Hematopoietic multipotent progenitor cell (in vitro differentiated cells): ENCODE measurements around the gene YIPF2. TPM values are rescaled to one million over a fixed set of nuclear protein-coding genes. Genes with fewer than 3 reads are reported as not detected.
"Not testable (repeated sequence)": the region's sequence is repeated elsewhere in the genome, so short reads cannot be mapped to it uniquely, and the experiment has no call there.

ENCODE experiments used
- DNase-seq, 3 donors: peaks; one replicate each; pipeline ENCODE4 v3.0.0-alpha.2; 2011 to 2015; ENCODE audit warnings: low read depth in 2 of 3, low spot score in 2 of 3
- total RNA-seq: library from RNA; depleted of rRNA; stranded (reverse); fragments of >200 nt; gene quantifications from one replicate; pipeline ENCODE4 v1.2.3, GENCODE V29; 2012

The YIPF2 gene
- 111 TPM for total RNA-seq

DNA sequence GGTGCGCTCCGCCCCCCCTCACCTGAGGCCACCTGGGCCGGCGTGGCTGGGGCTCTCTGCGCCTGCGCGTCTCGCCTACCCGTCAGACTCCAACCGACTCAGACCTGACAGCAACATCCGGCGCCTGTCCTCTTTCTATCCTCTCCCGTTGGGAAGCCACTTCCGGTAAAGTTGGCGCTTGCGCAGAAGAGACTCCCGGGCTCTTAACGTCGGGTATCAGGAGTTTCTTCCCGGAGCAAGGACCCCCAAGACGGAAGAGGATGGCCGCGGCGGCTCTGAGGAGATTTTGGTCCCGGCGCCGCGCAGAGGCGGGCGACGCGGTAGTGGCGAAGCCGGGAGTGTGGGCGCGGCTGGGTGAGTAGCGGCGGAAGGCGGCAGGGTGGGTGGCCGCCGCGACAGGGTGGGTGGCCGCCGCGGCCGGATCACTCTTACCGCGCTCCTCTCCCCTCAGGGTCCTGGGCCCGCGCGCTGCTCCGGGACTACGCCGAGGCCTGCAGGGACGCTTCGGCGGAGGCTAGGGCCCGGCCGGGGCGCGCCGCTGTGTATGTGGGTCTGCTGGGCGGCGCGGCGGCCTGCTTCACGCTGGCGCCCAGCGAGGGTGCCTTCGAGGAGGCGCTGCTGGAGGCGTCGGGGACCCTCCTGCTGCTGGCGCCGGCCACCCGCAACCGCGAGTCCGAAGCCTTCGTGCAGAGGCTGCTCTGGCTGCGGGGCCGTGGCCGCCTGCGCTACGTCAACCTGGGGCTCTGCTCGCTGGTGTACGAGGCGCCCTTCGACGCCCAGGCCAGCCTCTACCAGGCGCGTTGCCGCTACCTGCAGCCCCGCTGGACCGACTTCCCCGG, at the start of gene YIPF2, which contains the start of gene TIMM29:
Gene YIPF2, minus strand, starts transcription at position 77 of the 839 bp plus-strand sequence. CDS start 229 bp downstream, outside the sequence.
Gene TIMM29, plus strand, starts transcription at position 249 of the 839 bp plus-strand sequence. Its CDS starts 12 bp downstream, at position 261.
- DNase-seq = peak; percentile 82 to 96 (median 94)

DNA sequence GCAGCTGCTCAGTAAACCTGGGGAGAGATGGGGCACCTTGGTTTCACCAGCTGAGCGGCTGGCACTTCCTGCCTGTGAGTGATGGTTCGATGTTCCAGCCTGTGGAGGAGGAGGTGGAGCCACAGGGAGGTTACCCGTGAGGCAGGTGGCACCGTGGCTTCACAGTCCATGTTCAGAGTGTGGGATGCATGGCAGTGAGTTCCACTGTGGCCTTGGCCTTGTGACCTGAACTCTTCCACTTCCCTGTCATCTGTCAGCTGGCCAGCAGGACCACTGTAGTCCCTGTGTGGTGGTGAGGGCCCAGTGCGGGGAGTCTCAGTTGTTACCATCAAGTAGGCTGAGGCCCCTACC, 49.3 kb upstream of the YIPF2 start:
- DNase-seq = no peak

DNA sequence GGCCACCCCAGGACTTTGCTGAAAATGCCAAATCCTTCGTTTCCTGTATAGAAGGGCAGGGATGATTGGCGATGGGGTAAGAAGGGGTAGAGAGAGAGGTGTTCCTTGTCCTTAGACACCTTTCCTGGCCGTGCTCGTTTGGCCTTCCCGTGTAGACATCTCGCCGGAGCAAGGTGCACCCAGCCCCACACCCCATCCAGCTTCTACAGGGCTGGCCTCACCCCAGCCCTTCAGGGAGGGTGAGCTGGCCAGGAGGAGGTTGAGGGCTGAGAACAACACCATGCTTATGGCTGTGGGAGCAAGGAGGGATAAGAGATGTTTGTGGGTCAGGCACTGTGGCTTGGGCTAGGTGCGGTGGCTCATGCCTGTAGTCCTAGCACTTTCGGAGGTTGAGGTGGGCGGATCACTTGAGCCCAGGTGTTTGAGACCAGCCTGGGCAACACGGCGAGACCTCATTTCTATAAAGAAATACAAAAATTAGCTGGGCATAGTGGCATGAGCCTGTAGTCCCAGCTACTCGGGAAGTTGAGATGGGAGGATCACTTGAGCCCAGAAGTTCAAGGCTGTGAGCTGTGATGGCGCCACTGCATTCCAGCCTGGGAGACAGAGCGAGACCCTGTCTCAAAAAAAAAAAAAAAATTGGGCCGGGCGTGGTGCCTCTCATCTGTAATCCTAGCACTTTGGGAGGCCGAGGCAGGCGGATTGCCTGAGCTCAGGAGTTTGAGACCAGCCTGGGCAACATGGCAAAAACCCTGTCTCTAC, 47.9 kb upstream of the YIPF2 start:
- no peak for DNase-seq

DNA sequence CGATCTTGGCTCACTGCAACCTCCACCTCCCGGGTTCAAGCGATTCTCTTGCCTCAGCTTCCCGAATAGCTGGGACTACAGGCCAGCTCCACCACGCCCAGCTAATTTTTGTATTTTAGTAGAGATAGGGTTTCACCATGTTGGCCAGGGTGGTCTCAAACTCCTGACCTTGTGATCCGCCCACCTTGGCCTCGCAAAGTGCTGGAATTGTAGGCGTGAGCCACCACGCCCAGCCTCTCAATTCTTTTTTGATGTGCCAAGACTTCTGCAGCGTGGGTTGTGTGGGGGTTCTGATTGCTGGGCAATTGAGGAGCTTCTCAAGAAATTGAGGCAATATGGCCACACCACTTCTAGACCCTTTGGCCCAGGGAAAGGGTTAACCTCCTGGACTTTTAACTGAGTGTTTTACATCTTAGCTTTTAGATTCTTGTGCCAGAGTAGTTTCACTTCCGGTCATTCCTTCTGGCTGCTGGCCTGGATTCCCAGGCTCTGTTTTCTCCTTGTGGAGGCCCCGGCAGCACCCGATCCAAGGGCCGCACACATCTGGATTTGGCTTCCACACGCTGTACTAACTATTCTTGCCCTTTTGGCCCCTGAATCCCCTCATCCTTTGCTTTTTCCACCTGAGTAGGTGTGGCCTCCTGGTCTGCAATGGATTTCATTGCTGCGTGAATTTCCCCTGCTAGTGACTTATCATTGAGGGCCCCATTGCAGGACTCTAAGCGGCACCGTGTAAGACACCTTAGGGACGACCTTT, 47.1 kb upstream of the YIPF2 start:
- DNase-seq = no peak

DNA sequence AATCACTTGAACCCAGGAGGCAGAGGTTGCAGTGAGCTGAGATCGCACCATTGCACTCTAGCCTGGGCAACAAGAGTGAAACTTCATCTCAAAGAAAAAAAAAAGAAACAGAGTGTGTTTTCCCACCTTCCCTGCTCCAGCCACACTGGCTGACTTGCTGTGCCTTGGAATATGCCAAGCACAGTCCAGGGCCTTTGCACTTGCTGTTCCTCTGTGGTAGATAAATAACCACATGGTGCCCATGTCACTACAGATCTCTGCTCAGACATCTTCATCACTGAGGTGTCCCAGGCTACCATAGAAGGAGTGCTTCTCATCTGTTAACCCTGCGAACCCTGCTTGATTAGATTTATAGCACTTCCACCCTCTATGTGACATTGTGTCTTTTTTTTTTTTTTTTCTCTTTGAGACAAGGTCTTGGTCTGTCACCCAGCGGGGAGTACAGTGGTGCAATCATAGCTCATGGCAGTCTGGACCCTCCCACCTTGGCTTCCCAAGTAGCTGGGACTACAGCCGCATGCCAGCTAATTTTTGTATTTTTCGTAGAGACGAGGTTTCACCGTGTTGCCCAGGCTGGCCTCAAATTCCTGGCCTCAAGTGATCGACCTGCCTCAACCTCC, 42.8 kb upstream of the YIPF2 start:
- no peak for DNase-seq

DNA sequence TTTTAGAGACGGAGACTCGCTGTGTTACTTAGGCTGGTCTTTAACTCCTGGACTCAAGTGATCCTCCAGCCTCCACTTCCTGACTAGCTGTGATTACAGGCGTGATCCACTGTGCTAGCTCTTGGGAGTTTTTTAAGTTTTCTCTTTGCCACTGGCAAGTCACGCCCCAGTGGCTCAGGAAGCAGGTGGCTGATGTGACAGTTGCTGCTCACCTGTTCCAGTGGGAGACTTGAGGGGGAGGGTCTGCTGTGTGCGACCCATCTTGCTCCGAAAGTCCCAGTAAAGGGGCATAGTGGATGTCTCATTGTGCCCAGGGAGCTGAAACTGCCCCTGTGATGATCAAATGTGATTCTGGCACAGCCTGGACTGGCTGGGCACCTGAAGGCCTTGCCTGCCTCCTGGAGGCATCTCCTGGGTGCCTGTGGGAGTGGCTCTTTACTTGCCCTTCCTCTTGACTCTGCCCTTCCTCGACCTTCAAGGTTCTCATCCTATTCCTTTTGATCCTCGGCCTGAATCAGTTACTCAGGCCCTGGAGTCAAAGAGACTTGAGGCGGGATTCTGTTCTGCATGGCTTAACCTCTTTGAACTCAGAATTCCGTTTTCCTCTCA, 40.2 kb upstream of the YIPF2 start:
- no peak for DNase-seq

DNA sequence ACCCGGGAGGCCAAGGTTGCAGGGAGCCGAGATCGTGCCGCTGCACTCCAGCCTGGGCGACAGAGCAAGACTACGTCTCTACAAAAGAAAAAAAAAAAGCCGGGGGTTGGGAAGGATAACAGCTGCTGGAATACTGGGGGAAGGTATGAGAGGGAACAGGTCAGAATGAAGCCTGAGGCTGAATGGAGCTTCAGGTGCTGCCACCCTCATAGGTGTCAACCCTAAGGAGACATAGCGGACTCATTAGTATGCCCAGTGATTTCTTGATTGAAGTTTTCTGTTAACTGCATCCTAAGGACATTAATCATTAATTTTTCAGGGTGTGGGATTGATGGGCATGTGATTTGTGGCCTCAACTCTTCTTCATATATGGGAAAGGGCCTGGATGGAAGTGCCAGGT, 38.4 kb upstream of the YIPF2 start:
- DNase-seq = no peak

DNA sequence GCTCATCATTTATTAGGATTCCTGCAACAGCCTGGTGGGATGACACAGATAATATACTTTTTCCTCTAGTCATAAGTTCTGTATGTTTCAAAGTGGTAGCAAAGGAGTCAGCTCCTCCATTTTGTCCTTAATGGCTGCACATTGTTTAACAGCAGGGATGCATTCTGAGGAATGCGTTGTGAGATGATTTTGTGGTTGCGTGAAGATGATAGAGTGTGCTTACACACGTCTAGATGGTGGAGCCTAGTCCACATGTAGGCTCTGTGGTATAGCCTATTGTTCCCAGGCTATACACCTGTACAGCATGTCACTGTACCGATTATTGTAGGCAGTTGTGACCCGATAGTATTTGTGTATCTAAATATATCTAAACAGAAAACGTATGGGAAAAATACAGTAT, 37.0 kb upstream of the YIPF2 start:
- no peak for DNase-seq

DNA sequence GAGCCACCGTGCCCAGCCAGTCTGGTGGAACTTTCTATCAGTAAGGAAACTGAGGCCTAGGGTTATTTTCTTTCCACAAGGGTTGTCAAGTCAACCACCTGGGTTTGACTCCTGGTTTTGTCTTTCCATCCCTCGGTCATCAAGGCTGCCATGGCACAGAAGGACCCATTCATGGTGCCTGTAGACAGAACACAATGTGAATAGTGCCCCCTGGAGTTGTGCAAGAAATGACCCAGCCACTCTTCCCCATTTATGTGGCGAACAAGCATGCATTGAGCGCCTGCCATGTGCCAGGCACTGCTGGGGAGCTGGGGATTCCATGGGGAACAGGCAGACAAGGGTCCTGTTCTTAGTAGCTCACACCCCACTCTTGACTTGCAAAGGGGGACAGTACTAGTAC, 36.5 kb upstream of the YIPF2 start:
- no peak for DNase-seq

DNA sequence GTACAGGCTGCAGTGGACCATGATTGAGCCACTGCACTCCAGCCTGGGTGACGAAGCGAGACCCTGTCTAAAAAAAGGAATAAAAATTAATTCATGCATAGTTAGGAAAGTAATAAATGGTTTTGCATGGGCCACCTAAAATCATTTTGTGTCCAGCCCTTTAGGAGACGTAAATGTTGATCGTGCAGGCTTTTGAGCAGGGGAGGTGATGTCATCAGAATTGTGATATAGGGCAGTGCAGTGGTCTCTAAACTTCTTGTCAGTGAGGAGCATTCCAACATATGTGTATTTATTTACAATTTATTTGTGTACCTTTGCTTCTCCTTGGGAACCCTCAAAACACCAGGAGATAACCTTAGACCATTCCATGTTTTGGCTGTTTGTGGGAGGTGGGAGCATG, 35.4 kb upstream of the YIPF2 start:
- DNase-seq = no peak

DNA sequence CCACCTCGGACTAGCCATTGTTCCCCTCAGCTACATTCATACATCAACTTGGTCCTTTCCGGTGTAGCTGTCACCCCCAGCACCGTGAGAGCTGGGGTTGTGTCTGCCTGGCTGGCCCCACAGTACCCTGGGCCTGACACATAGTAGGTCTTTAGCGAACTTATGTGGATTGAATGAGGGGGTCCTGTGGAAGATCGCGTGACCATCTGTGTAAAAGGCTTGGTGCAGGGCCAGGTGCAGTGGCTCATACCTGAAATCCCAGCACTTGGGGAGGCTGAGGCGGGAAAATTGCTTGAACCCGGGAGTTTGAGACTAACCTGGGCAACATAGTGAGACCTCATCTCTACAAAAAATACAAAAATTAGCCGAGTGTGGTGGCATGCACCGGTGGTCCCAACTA, 34.4 kb upstream of the YIPF2 start:
- no peak for DNase-seq

DNA sequence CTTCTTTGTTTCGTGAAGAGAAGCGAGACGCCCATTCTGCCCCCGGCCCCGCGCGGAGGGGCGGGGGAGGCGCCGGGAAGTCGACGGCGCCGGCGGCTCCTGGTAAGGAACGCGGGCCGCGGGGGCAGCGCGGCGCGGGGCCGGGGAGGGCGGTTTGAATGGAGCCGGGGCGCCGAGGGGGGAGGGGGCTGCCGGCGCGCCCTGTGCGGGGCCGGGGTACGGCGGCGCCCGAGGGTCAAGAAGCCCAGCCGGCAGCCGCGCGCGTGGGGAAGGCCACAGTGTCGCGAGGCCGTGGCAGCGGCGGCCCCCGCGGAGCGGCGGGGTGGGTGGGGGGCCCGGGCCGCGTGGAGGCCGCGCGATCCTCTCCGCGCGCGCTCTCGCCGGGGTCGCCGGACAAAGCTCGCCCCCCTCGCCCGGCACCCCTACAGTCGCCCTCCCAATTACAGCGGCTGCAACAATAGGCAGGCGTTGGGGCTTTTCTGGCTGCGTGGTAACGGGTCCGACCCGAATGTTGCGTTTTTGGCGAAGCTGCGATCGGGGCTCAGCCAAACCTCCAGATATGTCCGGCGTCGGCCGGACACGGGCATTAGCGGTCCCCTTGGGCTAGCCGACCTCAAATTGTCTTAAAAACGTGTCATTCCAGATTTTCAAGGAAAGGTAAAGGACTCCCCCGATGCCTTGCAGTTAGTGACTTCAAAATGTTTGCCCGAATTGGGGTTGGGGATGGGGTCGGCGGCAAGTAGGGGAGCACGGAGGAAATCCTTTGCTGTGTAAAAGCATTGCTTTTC, 32.8 kb upstream of the YIPF2 start:
- DNase-seq = no peak

DNA sequence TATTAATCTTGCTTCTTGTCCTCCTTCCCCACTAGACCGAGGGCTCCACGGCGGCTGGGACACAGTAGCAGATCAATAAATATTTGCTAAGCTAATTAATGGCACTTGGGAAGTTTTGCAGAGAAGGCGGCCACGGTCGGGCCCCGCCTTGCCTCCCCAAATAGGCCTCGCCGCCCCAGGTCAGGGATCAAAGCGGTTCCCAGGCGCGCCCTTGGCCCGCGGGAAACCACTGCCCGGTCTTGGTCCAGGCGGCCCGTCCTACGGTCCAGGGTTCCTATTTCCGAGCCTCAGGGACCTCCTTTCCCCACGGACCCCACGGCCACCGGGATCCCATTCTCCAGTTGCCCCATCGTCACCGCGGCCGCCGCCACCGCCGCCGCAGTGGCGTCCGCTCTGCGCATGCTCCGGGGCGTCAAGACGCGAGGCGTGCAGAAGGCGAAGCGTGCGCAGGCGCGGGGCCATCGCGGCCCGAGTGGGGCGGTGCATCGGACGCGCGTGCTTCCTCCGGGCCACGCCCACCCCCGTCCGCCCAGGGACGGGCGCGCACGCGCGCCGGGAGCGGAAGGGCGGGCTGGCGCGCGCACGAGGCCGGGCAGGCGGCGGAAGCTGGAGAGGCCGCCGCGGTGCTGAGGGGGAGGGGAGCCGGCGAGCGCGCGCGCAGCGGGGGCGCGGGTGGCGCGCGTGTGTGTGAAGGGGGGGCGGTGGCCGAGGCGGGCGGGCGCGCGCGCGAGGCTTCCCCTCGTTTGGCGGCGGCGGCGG, 32.1 kb upstream of the YIPF2 start, which contains the start of gene SMARCA4:
Gene SMARCA4, plus strand, starts transcription at position 717 of the 759 bp plus-strand sequence. CDS start 23,122 bp downstream, outside the sequence.
- DNase-seq = peak; percentile 98 to 99 (median 98)

DNA sequence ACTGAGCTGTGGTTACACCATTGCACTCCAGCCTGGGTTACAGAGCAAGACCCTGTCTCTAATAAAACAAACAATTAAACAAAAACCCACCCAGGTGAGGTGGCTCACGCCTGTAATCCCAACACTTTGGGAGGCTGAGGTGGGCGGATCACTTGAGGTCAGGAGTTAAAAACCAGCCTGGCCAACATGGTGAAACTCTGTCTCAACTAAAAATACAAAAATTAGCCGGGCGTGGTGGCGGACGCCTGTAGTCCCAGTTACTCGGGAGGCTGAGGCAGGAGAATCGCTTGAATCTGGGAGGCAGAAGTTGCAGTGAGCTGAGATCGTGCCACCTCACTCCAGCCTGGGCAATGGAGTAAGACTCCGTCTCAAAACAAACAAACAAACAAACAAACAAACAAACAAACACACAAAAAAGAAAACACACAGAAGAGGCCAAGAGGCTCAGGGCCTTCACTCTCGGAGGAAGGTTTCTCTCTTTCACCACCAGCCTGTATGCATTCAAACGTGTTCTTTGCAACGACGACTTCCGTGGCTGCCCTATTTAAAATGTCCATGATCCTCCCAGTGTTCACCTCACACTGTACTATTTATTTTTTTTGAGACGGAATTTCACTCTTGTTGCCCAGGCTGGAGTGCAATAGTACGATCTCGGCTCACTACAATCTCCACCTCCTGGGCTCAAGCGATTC, 31.0 kb upstream of the YIPF2 start:
- not testable (repeated sequence) for DNase-seq

DNA sequence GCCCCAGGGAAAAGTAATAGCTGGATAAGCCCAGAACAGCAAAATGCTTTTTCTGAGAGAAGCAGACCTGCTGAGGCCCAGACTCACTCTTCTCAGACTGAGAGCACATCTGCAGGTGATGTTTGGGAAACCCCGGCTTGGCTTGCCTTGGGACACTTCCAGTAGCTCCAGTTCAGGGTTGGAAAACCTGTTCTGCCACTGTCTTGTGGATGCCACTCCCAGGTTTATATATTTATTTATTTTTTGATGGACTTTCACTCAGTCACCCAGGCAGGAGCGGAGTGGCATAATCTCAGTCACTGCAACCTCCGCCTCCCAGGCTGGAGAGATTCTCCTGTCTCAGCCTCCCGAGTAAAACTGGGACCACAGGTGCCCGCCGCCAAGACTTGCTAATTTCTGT, 24.4 kb upstream of the YIPF2 start:
- no peak for DNase-seq

DNA sequence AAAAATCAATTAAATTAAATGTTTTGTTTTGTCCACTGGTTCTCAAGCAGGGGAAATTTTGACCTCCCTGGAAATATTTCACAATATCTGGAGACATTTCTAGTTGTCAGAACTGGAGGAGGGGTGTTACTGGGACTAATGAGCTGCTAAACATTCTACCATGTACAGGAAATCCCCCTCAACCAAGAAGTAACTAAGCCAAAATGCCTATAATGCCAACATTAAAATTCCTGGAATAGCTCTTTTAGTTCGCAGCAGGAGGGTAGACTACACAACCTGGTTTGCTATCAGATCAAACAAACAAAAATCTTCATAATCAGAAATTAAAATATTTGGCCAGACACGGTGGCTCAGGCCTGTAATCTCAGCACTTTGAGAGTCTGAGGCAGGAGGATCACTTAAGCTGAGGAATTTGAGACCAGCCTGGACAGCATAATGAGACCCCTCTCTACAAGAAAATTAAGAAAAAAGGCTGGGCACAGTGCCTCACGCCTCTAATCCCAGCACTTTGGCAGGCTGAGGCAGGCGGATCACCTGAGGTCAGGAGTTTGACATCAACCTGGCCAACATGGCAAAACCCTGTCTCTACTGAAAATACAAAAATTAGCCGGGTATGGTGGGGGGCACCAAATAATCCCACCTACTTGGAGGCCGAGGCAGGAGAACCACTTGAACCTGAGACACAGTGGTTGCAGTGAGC, 18.7 kb upstream of the YIPF2 start:
- DNase-seq = no peak

DNA sequence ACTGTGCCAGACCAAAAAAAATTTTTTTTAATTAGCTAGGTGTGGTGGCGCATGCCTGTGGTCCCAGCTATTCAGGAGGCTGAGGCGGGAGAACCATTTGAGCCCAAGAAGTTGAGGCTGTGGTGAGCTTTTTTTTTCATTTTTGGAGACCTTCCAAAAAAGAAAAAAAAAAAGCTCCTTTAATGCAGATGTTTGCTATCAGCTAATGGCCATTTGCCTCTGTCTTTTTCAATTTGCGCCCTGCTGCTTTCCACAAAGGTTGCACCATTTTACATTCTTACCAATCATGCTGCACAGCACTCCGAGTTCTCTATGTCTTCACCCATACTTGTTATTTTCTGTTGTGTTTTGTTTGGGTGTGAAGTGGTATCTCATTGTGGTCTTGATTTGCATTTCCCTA, 16.8 kb upstream of the YIPF2 start:
- DNase-seq = no peak
